HepG2 (cell line): ENCODE measurements around the gene DOHH. TPM values are rescaled to one million over a fixed set of nuclear protein-coding genes. Genes with fewer than 3 reads are reported as not detected.

Experiments
- ARHGAP35 ChIP-seq: sonication (generic); formaldehyde crosslinking; IDR thresholded peaks from 2 replicates; pipeline ENCODE4 v1.9.0; 2022; ENCODE audit warnings: mild to moderate bottlenecking, inconsistent platforms, moderate library complexity, missing genetic modification reagents, borderline replicate concordance
- CENPBD1 ChIP-seq: sonication (generic); formaldehyde crosslinking; IDR thresholded peaks from 2 replicates; pipeline ENCODE4 v1.8.0; 2022; ENCODE audit warnings: missing genetic modification reagents, low read depth, mild to moderate bottlenecking, borderline replicate concordance
- DMTF1 ChIP-seq: sonication (generic); formaldehyde crosslinking; IDR thresholded peaks from 2 replicates; pipeline ENCODE4 v1.4.0; 2020; ENCODE audit warnings: mild to moderate bottlenecking, missing genetic modification reagents
- EED ChIP-seq: sonication (generic); formaldehyde crosslinking; IDR thresholded peaks from 2 replicates; pipeline ENCODE4 v1.5.0; 2020; ENCODE audit warnings: mild to moderate bottlenecking, missing genetic modification reagents
- ELF3 ChIP-seq: IDR thresholded peaks from 2 replicates; pipeline ENCODE4 v1.6.1; 2016; ENCODE audit warnings: missing genetic modification reagents, missing compliant biosample characterization
- FOXC1 ChIP-seq: sonication (generic); formaldehyde crosslinking; IDR thresholded peaks from 2 replicates; pipeline ENCODE4 v1.8.0; 2022; ENCODE audit warnings: mild to moderate bottlenecking, missing genetic modification reagents, borderline replicate concordance
- FOXO4 ChIP-seq: sonication (generic); formaldehyde crosslinking; conservative IDR thresholded peaks from 2 replicates; pipeline ENCODE4 v1.8.1; 2023; ENCODE audit warnings: missing genetic modification reagents
- KAT7 ChIP-seq: IDR thresholded peaks from 2 replicates; pipeline ENCODE4 v1.6.1; 2018; ENCODE audit warnings: borderline replicate concordance, missing compliant biosample characterization
- SMC3 ChIP-seq: IDR thresholded peaks from 2 replicates; pipeline ENCODE4 v1.6.1; 2011; ENCODE audit warnings: low read length, improper control_type of control experiment
- ZBTB34 ChIP-seq: sonication (generic); formaldehyde crosslinking; IDR thresholded peaks from 2 replicates; pipeline ENCODE4 v1.8.0; 2022; ENCODE audit warnings: mild to moderate bottlenecking, missing genetic modification reagents
- ZNF138 ChIP-seq: sonication (generic); formaldehyde crosslinking; IDR thresholded peaks from 2 replicates; pipeline ENCODE4 v1.5.0; 2020; ENCODE audit warnings: mild to moderate bottlenecking, low read depth, missing genetic modification reagents
- ZNF20 ChIP-seq: sonication (generic); formaldehyde crosslinking; IDR thresholded peaks from 2 replicates; pipeline ENCODE4 v1.4.0; 2020; ENCODE audit warnings: mild to moderate bottlenecking, moderate library complexity, missing genetic modification reagents
- ZNF251 ChIP-seq: sonication (generic); formaldehyde crosslinking; IDR thresholded peaks from 2 replicates; pipeline ENCODE4 v1.9.0; 2021; ENCODE audit warnings: mild to moderate bottlenecking, missing genetic modification reagents
- ZNF512 ChIP-seq: sonication (generic); formaldehyde crosslinking; IDR thresholded peaks from 2 replicates; pipeline ENCODE4 v1.4.0; 2020; ENCODE audit warnings: mild to moderate bottlenecking, missing genetic modification reagents
- ZSCAN29 ChIP-seq: sonication (generic); formaldehyde crosslinking; conservative IDR thresholded peaks from 2 replicates; pipeline ENCODE4 v1.4.0; 2020; ENCODE audit warnings: mild to moderate bottlenecking, missing genetic modification reagents
- polyA plus RNA-seq, 8 experiments: library from polyadenylated mRNA; depleted of rRNA in 3 of 8; stranded (reverse) in 7 of 8; unstranded in 1 of 8; fragments of >200 nt; fragmentation: Illumina TruSeq in 4 of 8; extraction: Trizol in 4 of 8; gene quantifications; 2 replicates each; pipeline versions ENCODE4 v1.2.1 to v1.2.3, GENCODE V29; 2011 to 2016; ENCODE audit warnings: low read depth in 4 of 8, missing spikeins in 1 of 8, mixed read lengths in 1 of 8; ENCODE audit not compliant: insufficient read depth in 1 of 8
- total RNA-seq, 5 experiments: library from RNA; depleted of rRNA; stranded (reverse); fragments of >200 nt; fragmentation: Illumina TruSeq; extraction: Trizol; gene quantifications; 2 replicates each; pipeline ENCODE4 v1.2.3, GENCODE V29; 2016; ENCODE audit warnings: low read depth in 1 of 5
- TF ChIP-seq, protein P1 (sequence below): sonication (generic); formaldehyde crosslinking; IDR thresholded peaks from 2 replicates; pipeline ENCODE4 v1.4.0; 2020; ENCODE audit warnings: missing genetic modification reagents, low read depth, mild to moderate bottlenecking, borderline replicate concordance
- TF ChIP-seq, protein P2 (sequence below): IDR thresholded peaks from 2 replicates; pipeline ENCODE4 v1.6.1; 2018; ENCODE audit warnings: missing genetic modification reagents, mild to moderate bottlenecking, missing compliant biosample characterization

The DOHH gene
- total and polyA plus RNA-seq, 2 of the 13 experiments (the other 11 are each of a cell fraction or from before 2014, with no cell fraction given) = 3.5 to 13.7 TPM

- TF ChIP-seq FOXO4 (CRISPR knock-in tag) (no peak), ELF3 (peak; percentile 63), ZNF138 (CRISPR knock-in tag) (peak; percentile 96), ZNF512 (no peak), ZNF20 (CRISPR knock-in tag) (no peak), ARHGAP35 (0 out of 2 replicates have a peak, but pooled peaks have one; percentile 41), SMC3 (no peak), CENPBD1 (CRISPR knock-in tag) (no peak), FOXC1 (peak; percentile 46; the same call in 1 of the 2 replicates), ZBTB34 (CRISPR knock-in tag) (0 out of 2 replicates have a peak, but pooled peaks have one; percentile 58), ZNF251 (CRISPR knock-in tag) (no peak), DMTF1 (no peak), ZSCAN29 (CRISPR knock-in tag) (0 out of 2 replicates have a peak, but pooled peaks have one; percentile 61), EED (CRISPR knock-in tag) (peak; percentile 98), KAT7 (CRISPR knock-in tag) (peak; percentile 98)
- TF ChIP-seq, protein P1, sequence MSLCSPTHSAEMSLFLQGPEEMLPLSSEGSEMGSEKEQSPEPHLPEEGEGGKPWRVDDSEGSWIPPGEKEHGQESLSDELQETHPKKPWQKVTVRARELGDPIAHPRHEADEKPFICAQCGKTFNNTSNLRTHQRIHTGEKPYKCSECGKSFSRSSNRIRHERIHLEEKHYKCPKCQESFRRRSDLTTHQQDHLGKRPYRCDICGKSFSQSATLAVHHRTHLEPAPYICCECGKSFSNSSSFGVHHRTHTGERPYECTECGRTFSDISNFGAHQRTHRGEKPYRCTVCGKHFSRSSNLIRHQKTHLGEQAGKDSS (CRISPR knock-in tag) = no peak; the same call in 1 of the 2 replicates
- TF ChIP-seq, protein P2, sequence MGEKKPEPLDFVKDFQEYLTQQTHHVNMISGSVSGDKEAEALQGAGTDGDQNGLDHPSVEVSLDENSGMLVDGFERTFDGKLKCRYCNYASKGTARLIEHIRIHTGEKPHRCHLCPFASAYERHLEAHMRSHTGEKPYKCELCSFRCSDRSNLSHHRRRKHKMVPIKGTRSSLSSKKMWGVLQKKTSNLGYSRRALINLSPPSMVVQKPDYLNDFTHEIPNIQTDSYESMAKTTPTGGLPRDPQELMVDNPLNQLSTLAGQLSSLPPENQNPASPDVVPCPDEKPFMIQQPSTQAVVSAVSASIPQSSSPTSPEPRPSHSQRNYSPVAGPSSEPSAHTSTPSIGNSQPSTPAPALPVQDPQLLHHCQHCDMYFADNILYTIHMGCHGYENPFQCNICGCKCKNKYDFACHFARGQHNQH (CRISPR knock-in tag) = peak; percentile 78
Observed at GRCh38 chr19:3500429-3501101, at the start of gene DOHH (continued).
